ENCODE measurements around the gene PRR5. TPM values are rescaled to one million over a fixed set of nuclear protein-coding genes. Genes with fewer than 3 reads are reported as not detected.

Gene PRR5
- total RNA-seq, 2 donors from 2014 or later, result 12.5 to 20.4 TPM

DNA sequence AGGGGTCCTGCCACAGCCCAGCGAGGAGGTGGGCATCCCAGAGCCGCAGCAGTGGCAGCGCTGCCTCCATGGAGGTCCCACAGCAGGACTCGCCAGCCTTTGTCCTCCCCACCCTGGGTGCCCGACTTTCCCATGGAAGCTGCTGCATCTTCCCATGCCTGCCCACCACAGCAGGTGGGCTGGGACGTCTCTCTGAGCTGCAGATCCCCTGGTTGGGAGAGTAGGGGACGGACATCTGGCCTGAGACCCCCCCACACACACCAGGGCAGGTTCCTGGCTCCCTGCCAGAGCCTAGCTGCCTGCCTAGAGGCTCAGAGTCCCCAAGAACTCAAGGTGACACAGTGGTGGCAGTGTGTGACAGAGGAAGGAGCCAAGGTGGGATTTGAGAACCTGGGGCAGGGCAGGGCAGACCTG, 21.5 kb upstream of the PRR5 start:
- Histone ChIP-seq H3K4me3 (no peak overlapping the region), H3K36me3 (replicated peaks in 1 of 2; ENCODE audit: insufficient read depth in 1 of 2, low read depth in 2 of 2) (no peaks in the 10 kb centered on the region), H3K27me3 (no peaks in the 10 kb centered on the region), H3K9me3 (no peaks in the 10 kb centered on the region), H3K4me1 (peaks cover 21% of the 10 kb centered on the region), H3K27ac (no peak overlapping the region)
- ATAC-seq (no peak), DNase-seq (no peak)
- intact Hi-C loops (cut with DNase I), result no loop called here
- no peak for TF ChIP-seq POLR2A (IDR thresholded peaks at IDR 0.05)
- TF ChIP-seq, protein P1, sequence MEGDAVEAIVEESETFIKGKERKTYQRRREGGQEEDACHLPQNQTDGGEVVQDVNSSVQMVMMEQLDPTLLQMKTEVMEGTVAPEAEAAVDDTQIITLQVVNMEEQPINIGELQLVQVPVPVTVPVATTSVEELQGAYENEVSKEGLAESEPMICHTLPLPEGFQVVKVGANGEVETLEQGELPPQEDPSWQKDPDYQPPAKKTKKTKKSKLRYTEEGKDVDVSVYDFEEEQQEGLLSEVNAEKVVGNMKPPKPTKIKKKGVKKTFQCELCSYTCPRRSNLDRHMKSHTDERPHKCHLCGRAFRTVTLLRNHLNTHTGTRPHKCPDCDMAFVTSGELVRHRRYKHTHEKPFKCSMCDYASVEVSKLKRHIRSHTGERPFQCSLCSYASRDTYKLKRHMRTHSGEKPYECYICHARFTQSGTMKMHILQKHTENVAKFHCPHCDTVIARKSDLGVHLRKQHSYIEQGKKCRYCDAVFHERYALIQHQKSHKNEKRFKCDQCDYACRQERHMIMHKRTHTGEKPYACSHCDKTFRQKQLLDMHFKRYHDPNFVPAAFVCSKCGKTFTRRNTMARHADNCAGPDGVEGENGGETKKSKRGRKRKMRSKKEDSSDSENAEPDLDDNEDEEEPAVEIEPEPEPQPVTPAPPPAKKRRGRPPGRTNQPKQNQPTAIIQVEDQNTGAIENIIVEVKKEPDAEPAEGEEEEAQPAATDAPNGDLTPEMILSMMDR (IDR thresholded peaks at IDR 0.05), result no peak
- WGBS, 2 donors, result 26 to 52% methylated on average over 3 to 7 of the region's 7 CpGs

DNA sequence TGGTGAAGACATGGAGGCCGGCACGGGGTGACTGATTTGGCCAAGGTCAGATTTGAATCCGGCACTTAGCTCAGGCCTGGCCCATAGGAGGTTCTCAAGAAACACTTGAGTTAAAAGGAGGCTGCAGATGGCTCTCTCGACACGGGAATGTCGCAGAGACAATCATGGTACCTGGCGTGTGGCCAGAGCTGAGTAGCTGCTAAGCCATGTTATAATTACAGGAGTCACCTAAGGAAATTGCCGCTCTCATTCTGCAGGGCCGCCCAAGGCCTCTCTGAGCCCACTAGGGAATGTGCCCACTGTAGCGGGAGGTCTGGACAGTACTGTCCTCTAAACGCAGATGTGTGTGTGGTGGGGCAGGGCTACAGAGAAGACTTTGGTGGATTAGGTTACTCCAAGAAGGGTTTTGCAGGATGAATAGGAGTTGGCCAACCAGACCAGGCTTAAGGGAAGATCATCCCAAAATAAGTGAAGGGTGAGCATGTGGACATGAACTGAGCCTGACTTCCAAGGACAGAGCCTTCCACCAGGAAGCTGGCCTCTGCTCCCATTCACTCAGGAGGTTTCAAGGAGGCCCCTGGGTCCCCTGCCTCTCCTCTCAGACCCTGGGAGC, 19.3 kb upstream of the PRR5 start:
- Histone ChIP-seq H3K27ac (no peak overlapping the region), H3K27me3 (no peaks in the 10 kb centered on the region), H3K4me3 (no peak overlapping the region), H3K9me3 (no peaks in the 10 kb centered on the region), H3K4me1 (peaks cover 10% of the 10 kb centered on the region), H3K36me3 (replicated peaks in 1 of 2; ENCODE audit: insufficient read depth in 1 of 2, low read depth in 2 of 2) (no peaks in the 10 kb centered on the region)
- TF ChIP-seq, protein P1 (IDR thresholded peaks at IDR 0.05), result no peak
- no peak for TF ChIP-seq POLR2A (IDR thresholded peaks at IDR 0.05)
- intact Hi-C loops (cut with DNase I), result no loop called here
- WGBS, 2 donors, result 61 to 82% methylated on average over 8 to 11 of the region's 11 CpGs
- no peak for ATAC-seq
- DNase-seq, result no peak

DNA sequence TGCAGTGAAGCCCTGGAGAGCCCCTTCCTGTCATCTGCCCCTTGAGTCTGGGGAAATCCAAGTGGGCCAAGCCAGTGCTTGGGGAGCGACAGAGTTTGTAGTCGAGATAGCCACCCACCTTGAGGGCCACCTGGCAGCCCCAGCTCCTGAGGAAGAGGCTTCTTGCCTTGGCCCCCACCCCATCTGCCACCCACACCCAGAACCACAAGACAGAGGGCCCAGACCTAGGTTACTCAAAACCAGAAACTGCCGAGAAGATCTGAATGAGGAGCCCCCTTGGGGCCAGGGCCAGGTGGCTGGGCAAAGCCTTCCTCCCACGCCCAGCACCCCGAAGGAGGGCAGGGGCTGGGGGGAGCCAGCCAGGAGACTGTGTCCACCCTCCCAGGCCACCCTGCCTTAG, 18.8 kb upstream of the PRR5 start:
- Histone ChIP-seq H3K27me3 (no peaks in the 10 kb centered on the region), H3K27ac (no peak overlapping the region), H3K4me1 (peaks cover 10% of the 10 kb centered on the region), H3K36me3 (replicated peaks in 1 of 2; ENCODE audit: insufficient read depth in 1 of 2, low read depth in 2 of 2) (no peaks in the 10 kb centered on the region), H3K4me3 (no peak overlapping the region), H3K9me3 (no peaks in the 10 kb centered on the region)
- intact Hi-C loops (cut with DNase I), result no loop called here
- DNase-seq, result no peak
- 68% methylated on average over 5 of the region's 5 CpGs; no CpG with 5 or more reads in 1 of the 2 donors for WGBS, 2 donors
- ATAC-seq, result no peak
- TF ChIP-seq POLR2A (IDR thresholded peaks at IDR 0.05), result no peak
- TF ChIP-seq, protein P1 (IDR thresholded peaks at IDR 0.05), result no peak

DNA sequence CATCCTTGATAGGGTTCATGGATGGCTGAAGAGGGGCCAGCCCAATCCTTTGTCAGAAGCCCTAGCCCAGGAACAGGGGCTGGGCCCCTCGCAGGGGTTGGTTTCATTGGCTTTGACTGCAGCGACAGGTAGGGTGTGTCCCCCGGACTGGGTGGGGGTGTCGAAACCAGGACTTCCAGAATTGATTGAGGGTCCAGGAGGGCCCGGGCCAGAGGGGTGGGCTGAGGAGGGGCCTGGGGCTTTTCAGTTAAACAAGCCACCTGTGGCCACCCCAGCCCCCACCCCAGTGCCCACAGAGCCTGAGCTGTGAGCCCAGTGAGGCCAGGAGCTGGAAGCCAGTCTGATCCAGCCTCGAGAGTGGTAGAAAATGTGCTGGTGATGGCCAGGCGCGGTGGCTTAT, 18.1 kb upstream of the PRR5 start:
- TF ChIP-seq, protein P1 (IDR thresholded peaks at IDR 0.05), result no peak
- no peak for TF ChIP-seq POLR2A (IDR thresholded peaks at IDR 0.05)
- DNase-seq (no peak), ATAC-seq (no peak)
- 61 to 77% methylated on average over 6 to 8 of the region's 8 CpGs for WGBS, 2 donors
- Histone ChIP-seq H3K27me3 (no peaks in the 10 kb centered on the region), H3K9me3 (no peaks in the 10 kb centered on the region), H3K4me3 (no peak overlapping the region), H3K27ac (no peak overlapping the region), H3K4me1 (peaks cover 10% of the 10 kb centered on the region), H3K36me3 (replicated peaks in 1 of 2; ENCODE audit: insufficient read depth in 1 of 2, low read depth in 2 of 2) (no peaks in the 10 kb centered on the region)
- intact Hi-C loops (cut with DNase I), result no loop called here

Data from body of pancreas (tissue), 4 donors.